Stimulated activated CD8-positive, alpha-beta memory T cell treated with anti-CD3 and anti-CD28 coated beads, Interleukin-2, amount 100 ng/mL, for 48 hours (primary cell): ENCODE results near the gene WDR47.
"Not testable (repeated sequence)": the region's sequence is repeated elsewhere in the genome, so short reads cannot be mapped to it uniquely, and the experiment has no call there.

ENCODE experiments used
- DNase-seq, 2 donors: peaks; one replicate each; pipeline ENCODE4 v3.0.0-alpha.2; 2020; ENCODE audit warnings: low read depth in 2 of 2

WDR47 gene

GRCh38 chr1:108962681-108963051 lies 79.2 kb downstream of the WDR47 start:
- peak in 1 of 2 donors; percentile 13 for DNase-seq

DNA sequence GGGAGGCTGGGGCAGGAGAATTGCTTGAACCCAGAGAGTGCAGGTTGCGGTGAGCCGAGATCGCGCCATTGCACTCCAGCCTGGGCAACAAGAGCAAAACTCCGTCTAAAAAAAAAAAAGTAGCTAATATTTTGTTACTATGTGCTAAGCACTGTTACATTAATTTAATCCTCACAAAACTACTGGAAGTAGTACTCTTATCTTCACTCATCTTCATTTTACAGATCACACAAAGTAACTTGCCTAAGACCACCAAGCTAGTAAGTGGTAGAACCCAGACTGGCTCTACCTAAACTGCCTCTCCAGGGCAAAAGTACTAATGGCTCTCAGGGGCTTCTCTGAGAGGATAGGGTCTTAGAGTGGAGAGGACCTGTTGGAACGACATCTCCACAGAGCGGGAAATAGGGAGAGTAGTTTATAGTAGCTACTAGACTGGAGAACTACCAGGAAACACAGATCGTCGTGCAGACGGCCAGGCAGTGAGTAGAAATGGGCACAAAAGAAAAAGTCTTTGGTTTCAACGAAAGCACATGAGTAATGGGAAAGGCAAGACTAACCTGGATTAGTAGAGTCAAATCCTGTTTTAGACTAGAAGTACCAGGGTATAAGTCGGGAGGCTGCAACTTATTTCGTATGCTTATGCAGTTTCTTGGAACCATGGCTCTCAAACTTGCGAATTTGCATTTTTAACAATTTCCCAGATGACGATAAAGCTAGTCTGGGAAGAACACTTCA lies 80.0 kb downstream of the WDR47 start:
- no peak for DNase-seq

- DNase-seq, result no peak
Measured at GRCh38 chr1:108961198-108961597, 80.7 kb downstream of the WDR47 start.

DNA sequence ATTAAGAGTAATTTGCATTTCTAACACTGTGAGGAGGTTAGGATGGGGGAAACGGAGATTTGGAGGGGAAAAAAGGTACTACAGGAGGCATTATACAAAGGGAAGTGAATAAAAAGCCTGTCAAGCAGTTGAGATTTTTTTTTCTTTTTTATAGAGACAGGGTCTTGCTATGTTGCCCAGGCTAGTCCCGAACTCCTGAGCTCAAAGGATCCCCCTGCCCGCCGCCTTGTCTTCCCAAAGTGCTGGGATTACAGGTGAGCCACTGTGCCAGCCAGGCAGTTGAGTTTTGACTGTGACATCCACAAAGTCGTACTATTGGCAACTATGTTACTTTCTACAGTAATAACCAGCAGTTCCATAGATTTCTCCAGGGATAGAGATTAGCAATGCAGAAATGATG lies 81.2 kb downstream of the WDR47 start:
- DNase-seq, result no peak

GRCh38 chr1:108957888-108958287 lies 84.0 kb downstream of the WDR47 start:
- no peak for DNase-seq

GRCh38 chr1:108955881-108956280 lies 86.0 kb downstream of the WDR47 start:
- DNase-seq, result no peak

DNA sequence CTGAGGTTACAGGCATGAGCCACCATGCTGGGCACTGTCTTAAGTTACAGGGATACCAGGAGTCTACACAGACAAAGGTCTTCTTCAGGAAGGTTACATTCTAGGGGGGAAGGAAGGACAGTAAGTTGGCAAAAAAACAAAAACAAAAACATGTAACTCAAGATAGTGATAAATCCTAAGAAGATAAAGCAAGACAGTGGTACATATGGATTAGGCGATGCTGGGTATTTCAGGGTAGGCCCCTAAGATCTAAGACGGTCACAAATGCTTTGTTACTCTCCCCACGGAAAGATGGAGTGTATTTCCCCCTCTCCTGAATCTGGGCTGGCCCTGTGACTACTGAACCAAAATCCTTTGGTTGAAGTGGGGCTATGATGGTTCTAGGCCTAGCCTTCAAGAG lies 86.8 kb downstream of the WDR47 start:
- no peak for DNase-seq

- no peak for DNase-seq
Measured at GRCh38 chr1:108953452-108953851, 88.5 kb downstream of the WDR47 start.

DNA sequence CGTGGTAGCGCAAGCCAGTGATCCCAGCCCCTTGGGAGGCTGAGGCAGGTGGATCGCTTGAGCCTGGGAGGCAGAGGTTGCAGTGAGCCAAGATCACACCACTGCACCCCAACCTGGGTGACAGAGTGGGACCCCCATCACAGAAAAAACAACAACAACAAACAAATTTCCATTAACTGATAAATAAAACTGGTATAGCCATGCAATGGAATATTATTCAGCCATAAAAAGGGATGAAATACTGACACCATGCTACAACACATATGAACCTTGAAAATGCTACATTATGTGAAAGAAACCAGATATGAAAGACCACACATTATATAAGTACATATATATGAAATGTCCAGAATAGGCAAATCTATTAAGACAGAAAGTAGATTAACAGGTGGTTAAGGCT lies 90.7 kb downstream of the WDR47 start:
- no peak for DNase-seq

DNA sequence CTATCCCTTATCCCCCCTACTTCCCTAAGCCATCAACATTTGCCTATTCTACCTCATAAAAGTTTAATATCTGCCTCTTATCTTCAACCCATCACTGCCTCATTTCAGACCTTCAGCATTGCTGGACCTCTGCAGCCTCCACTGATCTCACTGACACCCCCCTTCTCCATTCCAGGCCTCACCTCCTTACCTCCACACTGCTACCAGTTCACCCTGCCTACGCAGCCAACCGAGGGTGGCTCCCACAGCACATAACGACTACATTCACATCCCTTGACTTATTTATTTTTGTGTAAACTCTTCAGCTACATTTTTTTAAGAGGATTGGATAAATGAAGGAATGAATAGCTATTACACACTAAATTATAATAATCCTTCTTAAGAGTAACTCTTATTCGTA lies 92.9 kb downstream of the WDR47 start:
- no peak for DNase-seq

DNA sequence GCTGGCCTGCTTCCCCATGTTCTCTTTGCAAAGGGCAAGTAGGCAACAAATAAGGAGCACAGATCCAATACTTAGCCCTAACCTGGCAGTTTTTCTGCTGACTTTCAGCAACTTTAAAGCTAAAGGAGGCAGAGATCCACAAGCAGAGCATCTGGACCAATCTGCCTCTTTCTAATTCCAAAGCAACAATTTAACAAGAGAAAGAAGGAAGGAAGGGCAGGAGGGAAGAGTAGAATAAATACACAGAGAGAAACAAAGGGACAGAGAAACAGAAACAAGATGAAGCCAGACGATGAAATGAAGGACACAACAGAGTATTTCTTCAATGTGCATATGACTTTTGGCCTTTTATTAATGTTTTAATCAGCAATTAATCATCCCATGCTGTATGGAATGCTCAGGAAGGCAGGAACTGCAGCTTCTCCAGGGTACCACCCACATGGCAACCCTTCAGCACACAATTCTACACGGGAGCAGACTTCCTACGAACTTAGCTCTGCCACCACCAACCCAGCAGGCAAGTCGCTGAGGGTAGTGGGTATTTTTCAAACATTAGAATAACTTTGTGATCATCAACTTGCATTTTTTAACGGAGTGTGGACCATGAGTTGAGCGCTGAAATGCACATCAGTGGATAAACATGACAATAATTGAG lies 93.9 kb downstream of the WDR47 start:
- no peak for DNase-seq

DNA sequence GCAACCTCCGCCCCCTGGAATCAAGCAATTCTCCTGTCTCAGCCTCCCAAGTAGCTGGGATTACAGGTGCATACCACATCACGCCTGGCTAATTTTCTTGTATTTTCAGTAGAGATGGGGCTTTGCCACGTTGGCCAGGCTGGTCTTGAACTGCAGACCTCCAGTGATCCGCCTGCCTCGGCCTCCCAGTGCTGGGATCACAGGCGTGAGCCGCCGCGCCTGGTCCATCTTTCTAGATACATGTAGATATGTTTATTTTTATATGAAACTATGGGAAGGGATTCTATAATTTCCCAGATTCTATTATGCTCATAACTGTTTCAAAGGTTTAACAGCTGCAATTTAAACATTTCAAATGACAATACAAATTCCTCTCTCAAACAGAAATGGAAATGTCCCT lies 105.7 kb downstream of the WDR47 start:
- DNase-seq, result no peak

DNA sequence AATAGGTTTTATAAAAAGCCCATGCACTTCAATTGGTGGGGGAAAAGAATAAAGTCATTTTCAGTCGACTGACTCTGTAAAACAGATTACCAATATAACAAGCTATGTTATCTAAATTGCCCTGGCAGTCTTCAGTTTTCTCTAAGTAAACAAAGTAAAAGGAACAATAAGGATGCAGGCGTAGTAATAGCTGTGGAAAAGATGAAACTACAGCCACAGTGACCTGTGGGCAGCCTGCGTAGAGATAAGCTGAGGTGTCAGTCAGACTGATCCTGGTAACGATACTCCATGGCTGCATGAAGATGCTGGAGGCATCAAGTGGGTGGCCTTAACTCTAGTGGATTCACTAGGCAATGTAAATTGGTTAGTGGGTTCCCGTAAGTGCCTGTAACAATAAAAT lies 108.0 kb downstream of the WDR47 start:
- DNase-seq, result no peak

DNA sequence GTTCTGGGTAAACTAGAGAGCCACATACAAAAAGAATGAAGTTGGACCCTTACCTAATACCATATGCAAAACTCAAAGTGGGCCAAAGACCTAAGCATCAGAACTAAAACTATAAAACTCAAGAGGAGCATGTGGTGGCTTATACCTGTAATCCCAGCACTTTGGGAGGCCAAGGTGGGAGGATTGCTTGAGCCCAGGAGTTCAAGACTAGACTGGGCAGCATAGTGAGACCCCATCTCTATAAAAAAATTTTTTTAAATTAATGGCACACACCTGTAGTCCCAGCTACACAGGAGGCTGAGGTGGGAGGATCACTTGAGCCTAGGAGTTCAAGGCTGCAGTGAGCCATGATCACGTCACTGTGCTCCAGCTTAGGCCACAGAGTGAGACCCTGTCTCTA lies 114.3 kb downstream of the WDR47 start:
- not testable (repeated sequence) for DNase-seq

- no peak for DNase-seq
Measured at GRCh38 chr1:108925920-108926319, 116.0 kb downstream of the WDR47 start.
